ENCODE measurements around the gene CLEC16A. TPM values are rescaled to one million over a fixed set of nuclear protein-coding genes. Genes with fewer than 3 reads are reported as not detected.

Gene CLEC16A
- total RNA-seq, 4 donors from 2014 or later = 24.5 to 33.0 (median 29.3) TPM

GRCh38 chr16:11085916-11086315, 141.6 kb downstream of the CLEC16A start:
- peaks cover 11 to 14% of the 10 kb centered on the region in 2 donors for H3K4me1 ChIP-seq
- no peak for DNase-seq
- in situ Hi-C loops (cut with MboI; ENCODE audit: low sequenced_read_pairs in 4 of 4) = no loop called here

GRCh38 chr16:11087691-11088073, 143.3 kb downstream of the CLEC16A start:
- TF ChIP-seq CTCF (IDR thresholded peaks at IDR 0.05 in 4 of 5, conservative IDR thresholded peaks at IDR 0.05 in 1 of 5) = no peak
- TF ChIP-seq POLR2A (IDR thresholded peaks at IDR 0.05) = no peak
- H3K36me3 ChIP-seq = no peaks in the 10 kb centered on the region
- in situ Hi-C loops (cut with MboI; ENCODE audit: low sequenced_read_pairs in 4 of 4) = no loop called here
- no peaks in the 10 kb centered on the region for H3K27me3 ChIP-seq
- no peak for ATAC-seq
- no peak overlapping the region for H3K4me3 ChIP-seq
- H3K27ac ChIP-seq = no peak overlapping the region
- peaks cover 11 to 14% of the 10 kb centered on the region in 2 donors for H3K4me1 ChIP-seq
- intact Hi-C loops (cut with DNase I; ENCODE audit: low total_unique reads) = no loop called here
- no peak for DNase-seq
- no peaks in the 10 kb centered on the region for H3K9me3 ChIP-seq

More at GRCh38 chr16:11085916-11086315, 141.6 kb downstream of the CLEC16A start:
- no peak overlapping the region for H3K4me3 ChIP-seq
- TF ChIP-seq CTCF (IDR thresholded peaks at IDR 0.05 in 4 of 5, conservative IDR thresholded peaks at IDR 0.05 in 1 of 5) = no peak
- TF ChIP-seq POLR2A (IDR thresholded peaks at IDR 0.05) = no peak
- H3K27ac ChIP-seq = no peak overlapping the region
- no peaks in the 10 kb centered on the region for H3K36me3 ChIP-seq
- H3K27me3 ChIP-seq = no peaks in the 10 kb centered on the region
- H3K9me3 ChIP-seq = no peaks in the 10 kb centered on the region
- intact Hi-C loops (cut with DNase I; ENCODE audit: low total_unique reads) = no loop called here
- no peak for ATAC-seq

GRCh38 chr16:11088074-11088730, 143.8 kb downstream of the CLEC16A start:
- Histone ChIP-seq H3K36me3 (no peaks in the 10 kb centered on the region), H3K4me3 (no peak overlapping the region), H3K9me3 (no peaks in the 10 kb centered on the region), H3K27ac (no peak overlapping the region), H3K4me1 (peaks cover 11 to 14% of the 10 kb centered on the region in 2 donors), H3K27me3 (no peaks in the 10 kb centered on the region)
- intact Hi-C loops (cut with DNase I; ENCODE audit: low total_unique reads) (no loop called here), in situ Hi-C loops (cut with MboI; ENCODE audit: low sequenced_read_pairs in 4 of 4) (no loop called here)
- DNase-seq (no peak), ATAC-seq (no peak)
- TF ChIP-seq POLR2A (IDR thresholded peaks at IDR 0.05) = no peak
- TF ChIP-seq CTCF (IDR thresholded peaks at IDR 0.05 in 4 of 5, conservative IDR thresholded peaks at IDR 0.05 in 1 of 5) = no peak

GRCh38 chr16:11088831-11089230, 144.5 kb downstream of the CLEC16A start:
- Histone ChIP-seq H3K27ac (no peak overlapping the region), H3K4me3 (no peak overlapping the region), H3K36me3 (no peaks in the 10 kb centered on the region), H3K4me1 (peaks cover 11 to 14% of the 10 kb centered on the region in 2 donors), H3K9me3 (no peaks in the 10 kb centered on the region), H3K27me3 (no peaks in the 10 kb centered on the region)
- ATAC-seq = no peak
- DNase-seq = no peak
- intact Hi-C loops (cut with DNase I; ENCODE audit: low total_unique reads) = no loop called here
- in situ Hi-C loops (cut with MboI; ENCODE audit: low sequenced_read_pairs in 4 of 4) = no loop called here
- no peak for TF ChIP-seq POLR2A (IDR thresholded peaks at IDR 0.05)
- TF ChIP-seq CTCF (IDR thresholded peaks at IDR 0.05 in 4 of 5, conservative IDR thresholded peaks at IDR 0.05 in 1 of 5) = no peak
